Measurements from ENCODE around the gene GSPT2.
"Not testable (repeated sequence)": the region's sequence is repeated elsewhere in the genome, so short reads cannot be mapped to it uniquely, and the experiment has no call there.

GRCh38 chrX:51712943-51713647, 30.1 kb upstream of the GSPT2 start:
- TF ChIP-seq POLR2AphosphoS5 (IDR thresholded peaks at IDR 0.05; ENCODE audit: borderline replicate concordance, low read depth, low read length); EZH2 (IDR thresholded peaks at IDR 0.05); FOXP2 (optimal IDR thresholded peaks at IDR 0.05; ENCODE audit: control extremely low read depth, extremely low read length, insufficient read depth): not testable (repeated sequence)
